Endothelial cell of umbilical vein (primary cell): ENCODE results near the gene GDPGP1. TPM values are rescaled to one million over a fixed set of nuclear protein-coding genes. Genes with fewer than 3 reads are reported as not detected.

ENCODE experiments used
- BruUV-seq: library from RNA; stranded (reverse); fragments of 400-500 nt; replicated peaks from 2 replicates; lab custom pipeline; 2021; lab: Mats Ljungman, UMichigan
- CTCF ChIA-PET: fragments of 300-600, 350-600 bp; sonication (Branson Sonifier 250); formaldehyde crosslinking; loops from one replicate; lab custom pipeline; 2021; ENCODE audit warnings: antibody characterized with exemption, inconsistent platforms; lab: Charles Lee
- POLR2A ChIA-PET: fragments of 300-600, 350-600 bp; sonication (Branson Sonifier 250); formaldehyde crosslinking; loops from one replicate; lab custom pipeline; 2021; ENCODE audit warnings: antibody characterized with exemption, inconsistent platforms; lab: Charles Lee
- DNase-seq: peaks from one replicate; pipeline ENCODE4 v3.0.0-alpha.2; 2011; ENCODE audit warnings: low read depth, low spot score
- FAIRE-seq: peaks from 2 replicates; lab custom pipeline; 2011; peaks lifted over from hg19 to GRCh38; lab: Jason Lieb, UNC
- H2AFZ ChIP-seq: 2 replicates; pipeline ENCODE4 v1.6.0; 2012; ENCODE audit warnings: low read depth, low read length, control low read depth, inconsistent platforms
- H3K27ac ChIP-seq: 2 replicates; pipeline ENCODE4 v1.5.1; 2011; ENCODE audit warnings: low read depth, mild to moderate bottlenecking, control low read depth, low read length, moderate library complexity; ENCODE audit not compliant: insufficient read depth
- H3K27me3 ChIP-seq, 2 experiments: 2 replicates each; pipeline versions ENCODE4 v1.6.0 to v1.6.1; 2011; ENCODE audit warnings: low read length in 2 of 2, mixed read lengths in 1 of 2; ENCODE audit not compliant: control insufficient read depth in 2 of 2, insufficient read depth in 2 of 2
- H3K36me3 ChIP-seq, 2 experiments: 2 replicates in 1 of 2; 3 replicates in 1 of 2; pipeline ENCODE4 v1.5.1; 2011; ENCODE audit warnings: low read length in 2 of 2, mild to moderate bottlenecking in 1 of 2, moderate library complexity in 1 of 2; ENCODE audit not compliant: control insufficient read depth in 2 of 2, insufficient read depth in 2 of 2; ENCODE audit errors: extremely low read depth in 1 of 2
- H3K4me1 ChIP-seq: 3 replicates; pipeline ENCODE4 v1.5.1; 2011; ENCODE audit warnings: mild to moderate bottlenecking, low read length; ENCODE audit not compliant: control insufficient read depth, insufficient read depth; ENCODE audit errors: extremely low read depth
- H3K4me2 ChIP-seq: 2 replicates; pipeline ENCODE4 v1.6.1; 2011; ENCODE audit warnings: low read length, control low read depth, mixed read lengths; ENCODE audit not compliant: insufficient read depth
- H3K4me3 ChIP-seq, 3 experiments: fragments of 200-600 bp in 1 of 3; sonication (generic), shearing (Covaris generic) in 1 of 3; replicated peaks in 1 of 3; 2 replicates each; pipeline ENCODE4 v1.5.1; 2011 to 2016; ENCODE audit warnings: control low read depth in 3 of 3, low read length in 3 of 3, mild to moderate bottlenecking in 2 of 3, inconsistent platforms in 1 of 3, low read depth in 1 of 3, moderate library complexity in 1 of 3; ENCODE audit not compliant: insufficient read depth in 1 of 3
- H3K79me2 ChIP-seq: 2 replicates; pipeline ENCODE4 v1.6.0; 2012; ENCODE audit warnings: low read length, inconsistent platforms; ENCODE audit not compliant: control insufficient read depth, insufficient read depth
- H3K9ac ChIP-seq: replicated peaks from 2 replicates; pipeline ENCODE3; 2011; ENCODE audit warnings: low read length, control low read depth; ENCODE audit not compliant: insufficient read depth; ENCODE audit errors: extremely low read depth
- H3K9me1 ChIP-seq: replicated peaks from 3 replicates; pipeline ENCODE4 v1.6.0; 2011; ENCODE audit warnings: mild to moderate bottlenecking, low read length; ENCODE audit not compliant: control insufficient read depth, insufficient read depth; ENCODE audit errors: extremely low read depth
- H3K9me3 ChIP-seq: replicated peaks from 2 replicates; pipeline ENCODE4 v1.5.1; 2012; ENCODE audit warnings: low read length, inconsistent platforms; ENCODE audit not compliant: control insufficient read depth, insufficient read depth
- H4K20me1 ChIP-seq: replicated peaks from 2 replicates; pipeline ENCODE3; 2011; ENCODE audit warnings: mild to moderate bottlenecking, low read length; ENCODE audit not compliant: control insufficient read depth, insufficient read depth; ENCODE audit errors: extremely low read depth
- EZH2 ChIP-seq: IDR thresholded peaks from 2 replicates; pipeline ENCODE4 v1.6.1; 2012; ENCODE audit warnings: borderline replicate concordance, low read depth, mild to moderate bottlenecking, moderate library complexity, low read length, inconsistent platforms; ENCODE audit not compliant: severe bottlenecking
- FOS ChIP-seq: IDR thresholded peaks from 2 replicates; pipeline ENCODE4 v1.6.1; 2011; ENCODE audit warnings: mild to moderate bottlenecking, low read length, moderate library complexity, borderline replicate concordance; ENCODE audit not compliant: insufficient read depth
- GATA2 ChIP-seq: IDR thresholded peaks from 2 replicates; pipeline ENCODE4 v1.7.0; 2011; ENCODE audit warnings: low read depth, mild to moderate bottlenecking, moderate library complexity, mixed read lengths, low read length; ENCODE audit not compliant: insufficient read length, insufficient read depth
- JUN ChIP-seq: IDR thresholded peaks from 2 replicates; pipeline ENCODE4 v1.6.1; 2011; ENCODE audit warnings: borderline replicate concordance, low read depth; ENCODE audit not compliant: insufficient read length, insufficient read depth
- MAX ChIP-seq: IDR thresholded peaks from 2 replicates; pipeline ENCODE4 v1.6.1; 2011; ENCODE audit not compliant: insufficient read depth, insufficient read length
- MYC ChIP-seq: IDR thresholded peaks from one replicate; pipeline ENCODE4 v1.6.1; 2011; ENCODE audit warnings: mild to moderate bottlenecking, low read depth, low read length
- POLR2A ChIP-seq: IDR thresholded peaks from 2 replicates; pipeline ENCODE4 v1.6.1; 2012; ENCODE audit warnings: low read depth, mild to moderate bottlenecking, control low read depth, low read length
- POLR2AphosphoS5 ChIP-seq: IDR thresholded peaks from 2 replicates; pipeline ENCODE4 v1.6.1; 2012; ENCODE audit warnings: low read depth, mild to moderate bottlenecking, control low read depth, low read length, moderate library complexity; ENCODE audit not compliant: insufficient read depth
- dilution Hi-C: fragments of 300-500 bp; cut with MboI; formaldehyde crosslinking; loops from one replicate; pipeline ENCODE4 v1.15.0; 2019; ENCODE audit warnings: low sequenced_read_pairs; ENCODE audit not compliant: extremely low pct_ligation_motif_present
- intact Hi-C: fragments of 100-400 bp; cut with micrococcal nuclease; formaldehyde crosslinking; loops from one replicate; pipeline ENCODE4 v1.10.0; 2022
- polyA plus RNA-seq, 4 experiments: library from polyadenylated mRNA; depleted of rRNA in 3 of 4; stranded (reverse) in 3 of 4; unstranded in 1 of 4; fragments of >200 nt; gene quantifications; 2 replicates each; pipeline versions ENCODE4 v1.2.1 to v1.2.3, GENCODE V29; 2011 to 2012; ENCODE audit warnings: missing spikeins in 1 of 4
- total RNA-seq: library from RNA; stranded (reverse); gene quantifications from 2 replicates; pipeline ENCODE4 v1.2.3, GENCODE V29; 2021
- TF ChIP-seq, protein P1 (sequence below), 2 donors: IDR thresholded peaks; 1 replicate in 1 of 2; 2 replicates in 1 of 2; pipeline ENCODE4 v1.5.1; 2011; ENCODE audit warnings: low read length in 2 of 2, mild to moderate bottlenecking in 2 of 2, moderate library complexity in 2 of 2, control low read depth in 1 of 2, inconsistent platforms in 1 of 2, low read depth in 1 of 2; ENCODE audit not compliant: insufficient read depth in 1 of 2; ENCODE audit errors: extremely low read depth in 1 of 2

GDPGP1 gene
- total and polyA plus RNA-seq, 2 donors (not counting 3 experiments of a cell fraction or from before 2014, with no cell fraction given), result 4.8 to 7.2 TPM

- ChIA-PET CTCF (interaction anchor here (0.6 to 2.3 kb wide), 7 partner anchors 10 to 85 kb away, joined by 3 to 12 read pairs (median 6); partner anchors contain the start of genes CIB1, GDPGP1 and TTLL13), POLR2A (no interaction called here)
- Histone ChIP-seq H3K9me1 (no peaks in the 10 kb centered on the region), H3K4me2 (no peak overlapping the region), H3K9me3 (no peaks in the 10 kb centered on the region), H3K4me3 (no peak overlapping the region), H2AFZ (no peak overlapping the region), H3K36me3 (no peaks in the 10 kb centered on the region), H3K27ac (no peak overlapping the region), H3K79me2 (no peaks in the 10 kb centered on the region), H3K4me1 (no peaks in the 10 kb centered on the region), H3K9ac (no peak overlapping the region), H3K27me3 (no peaks in the 10 kb centered on the region), H4K20me1 (no peaks in the 10 kb centered on the region)
- TF ChIP-seq GATA2 (no peak), FOS (no peak), JUN (no peak), POLR2A (no peak), MYC (no peak), MAX (no peak), EZH2 (no peak), POLR2AphosphoS5 (no peak)
- TF ChIP-seq, protein P1, sequence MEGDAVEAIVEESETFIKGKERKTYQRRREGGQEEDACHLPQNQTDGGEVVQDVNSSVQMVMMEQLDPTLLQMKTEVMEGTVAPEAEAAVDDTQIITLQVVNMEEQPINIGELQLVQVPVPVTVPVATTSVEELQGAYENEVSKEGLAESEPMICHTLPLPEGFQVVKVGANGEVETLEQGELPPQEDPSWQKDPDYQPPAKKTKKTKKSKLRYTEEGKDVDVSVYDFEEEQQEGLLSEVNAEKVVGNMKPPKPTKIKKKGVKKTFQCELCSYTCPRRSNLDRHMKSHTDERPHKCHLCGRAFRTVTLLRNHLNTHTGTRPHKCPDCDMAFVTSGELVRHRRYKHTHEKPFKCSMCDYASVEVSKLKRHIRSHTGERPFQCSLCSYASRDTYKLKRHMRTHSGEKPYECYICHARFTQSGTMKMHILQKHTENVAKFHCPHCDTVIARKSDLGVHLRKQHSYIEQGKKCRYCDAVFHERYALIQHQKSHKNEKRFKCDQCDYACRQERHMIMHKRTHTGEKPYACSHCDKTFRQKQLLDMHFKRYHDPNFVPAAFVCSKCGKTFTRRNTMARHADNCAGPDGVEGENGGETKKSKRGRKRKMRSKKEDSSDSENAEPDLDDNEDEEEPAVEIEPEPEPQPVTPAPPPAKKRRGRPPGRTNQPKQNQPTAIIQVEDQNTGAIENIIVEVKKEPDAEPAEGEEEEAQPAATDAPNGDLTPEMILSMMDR (IDR thresholded peaks at IDR 0.05; ENCODE audit: extremely low read depth in 1 of 2, insufficient read depth in 1 of 2, low read depth in 1 of 2, low read length in 2 of 2), result peak; percentile 38 to 39
- intact Hi-C loops (loop anchor here (1.0 kb wide), 1 partner anchor 65 kb away; no protein-coding TSS in a partner anchor), dilution Hi-C loops (no loop called here)
- no peak for FAIRE-seq
- DNase-seq, result peak; percentile 62
- no TSS peak for BruUV-seq
Observed at GRCh38 chr15:90286678-90287077, 52.7 kb downstream of the GDPGP1 start.
